NCI-H2171 (cell line): Measurements from ENCODE around the gene GMDS.

Source experiments
- DNase-seq: peaks from one replicate; lab custom pipeline; 2025; lab: John Stamatoyannopoulos, UW

Gene GMDS

GRCh38 chr6:1832844-1833787, 412.3 kb downstream of the GMDS start:
- no peak for DNase-seq

GRCh38 chr6:1832358-1832757, 413.0 kb downstream of the GMDS start:
- DNase-seq, result no peak

- DNase-seq, result no peak
Observed at GRCh38 chr6:1827984-1828793, 417.2 kb downstream of the GMDS start.

- no peak for DNase-seq
Observed at GRCh38 chr6:1825926-1826325, 419.5 kb downstream of the GMDS start.

GRCh38 chr6:1825277-1825676, 420.1 kb downstream of the GMDS start:
- DNase-seq, result no peak

- peak; percentile 84 for DNase-seq
Observed at GRCh38 chr6:1821513-1822183, 423.8 kb downstream of the GMDS start.

GRCh38 chr6:1821164-1821512, 424.3 kb downstream of the GMDS start:
- no peak for DNase-seq

GRCh38 chr6:1820714-1821113, 424.7 kb downstream of the GMDS start:
- no peak for DNase-seq

GRCh38 chr6:1820165-1820564, 425.2 kb downstream of the GMDS start:
- no peak for DNase-seq

- no peak for DNase-seq
Observed at GRCh38 chr6:1819007-1819406, 426.4 kb downstream of the GMDS start.

GRCh38 chr6:1817033-1817761, 428.2 kb downstream of the GMDS start:
- no peak for DNase-seq

- no peak for DNase-seq
Observed at GRCh38 chr6:1815827-1816452, 429.5 kb downstream of the GMDS start.

- DNase-seq, result no peak
Observed at GRCh38 chr6:1814279-1814678, 431.1 kb downstream of the GMDS start.

- no peak for DNase-seq
Observed at GRCh38 chr6:1812487-1812886, 432.9 kb downstream of the GMDS start.

GRCh38 chr6:1812034-1812433, 433.4 kb downstream of the GMDS start:
- DNase-seq, result no peak

GRCh38 chr6:1810880-1811279, 434.5 kb downstream of the GMDS start:
- no peak for DNase-seq

GRCh38 chr6:1809291-1809988, 436.0 kb downstream of the GMDS start:
- DNase-seq, result no peak

- DNase-seq, result no peak
Observed at GRCh38 chr6:1806935-1807334, 438.5 kb downstream of the GMDS start.

- DNase-seq, result no peak
Observed at GRCh38 chr6:1802491-1803395, 442.7 kb downstream of the GMDS start.

- no peak for DNase-seq
Observed at GRCh38 chr6:1801401-1801800, 444.0 kb downstream of the GMDS start.
